Liver (tissue), 9 donors: Measurements from ENCODE around the gene MYCBPAP. TPM values are rescaled to one million over a fixed set of nuclear protein-coding genes. Genes with fewer than 3 reads are reported as not detected.
A peak's percentile ranks its signal among the peaks of the same experiment; 100 is the strongest.

ENCODE experiments used
- DNase-seq: peaks from one replicate; pipeline ENCODE4 v3.0.0-alpha.2; 2017; ENCODE audit warnings: low spot score
- H3K27ac ChIP-seq, 2 donors: one replicate each; pipeline ENCODE4 v1.7.0; 2013; ENCODE audit warnings: inconsistent platforms in 2 of 2, low read length in 2 of 2, control low read depth in 1 of 2, low read depth in 1 of 2, mild to moderate bottlenecking in 1 of 2
- H3K27me3 ChIP-seq, 4 donors: one replicate each; pipeline versions ENCODE4 v1.6.1 to v1.7.0; 2013; ENCODE audit warnings: low read length in 3 of 4, inconsistent platforms in 1 of 4, mild to moderate bottlenecking in 1 of 4, moderate library complexity in 1 of 4; ENCODE audit not compliant: control insufficient read depth in 4 of 4, insufficient read depth in 4 of 4
- H3K36me3 ChIP-seq, 4 donors: one replicate each; pipeline versions ENCODE4 v1.6.1 to v1.7.0; 2013; ENCODE audit warnings: low read length in 3 of 4, mild to moderate bottlenecking in 3 of 4, low read depth in 1 of 4, moderate library complexity in 1 of 4; ENCODE audit not compliant: control insufficient read depth in 4 of 4, insufficient read depth in 3 of 4
- H3K4me1 ChIP-seq, 4 donors: one replicate each; pipeline versions ENCODE4 v1.6.1 to v1.7.0; 2013; ENCODE audit warnings: low read length in 3 of 4, mild to moderate bottlenecking in 3 of 4, moderate library complexity in 1 of 4; ENCODE audit not compliant: control insufficient read depth in 4 of 4, insufficient read depth in 4 of 4
- H3K4me3 ChIP-seq, 3 donors: one replicate each; pipeline versions ENCODE4 v1.6.1 to v1.7.0; 2013; ENCODE audit warnings: low read length in 3 of 3, control low read depth in 1 of 3, low read depth in 1 of 3, mild to moderate bottlenecking in 1 of 3
- H3K9ac ChIP-seq, 2 donors: one replicate each; pipeline ENCODE4 v1.7.0; 2013; ENCODE audit warnings: low read length in 2 of 2, mild to moderate bottlenecking in 2 of 2, moderate library complexity in 2 of 2, control low read depth in 1 of 2, low read depth in 1 of 2
- H3K9me3 ChIP-seq, 4 donors: one replicate each; pipeline versions ENCODE4 v1.6.1 to v1.7.0; 2013; ENCODE audit warnings: low read length in 3 of 4; ENCODE audit not compliant: control insufficient read depth in 4 of 4
- ATF3 ChIP-seq: IDR thresholded peaks from 2 replicates; pipeline ENCODE4 v1.6.1; 2016; ENCODE audit warnings: antibody characterized with exemption
- EGR1 ChIP-seq, 2 donors: IDR thresholded peaks; 2 replicates each; pipeline ENCODE4 v1.6.1; 2016 to 2018; ENCODE audit warnings: antibody characterized with exemption in 2 of 2, low read depth in 2 of 2
- FOXA1 ChIP-seq: IDR thresholded peaks from 2 replicates; pipeline ENCODE4 v1.6.1; 2016; ENCODE audit warnings: antibody characterized with exemption
- FOXA2 ChIP-seq: IDR thresholded peaks from 2 replicates; pipeline ENCODE4 v1.6.1; 2016; ENCODE audit warnings: antibody characterized with exemption
- GABPA ChIP-seq, 2 donors: IDR thresholded peaks in 1 of 2; conservative IDR thresholded peaks in 1 of 2; 2 replicates each; pipeline ENCODE4 v1.6.1; 2016; ENCODE audit warnings: antibody characterized with exemption in 2 of 2, mild to moderate bottlenecking in 1 of 2, moderate library complexity in 1 of 2
- HNF4A ChIP-seq, 2 donors: conservative IDR thresholded peaks; 2 replicates each; pipeline ENCODE4 v1.6.1; 2016; ENCODE audit warnings: antibody characterized with exemption in 2 of 2, mild to moderate bottlenecking in 2 of 2
- HNF4G ChIP-seq: IDR thresholded peaks from 2 replicates; pipeline ENCODE4 v1.6.1; 2016; ENCODE audit warnings: antibody characterized with exemption
- JUND ChIP-seq, 2 donors: IDR thresholded peaks; 2 replicates each; pipeline ENCODE4 v1.6.1; 2016; ENCODE audit warnings: antibody characterized with exemption in 2 of 2
- NR2F2 ChIP-seq: IDR thresholded peaks from 2 replicates; pipeline ENCODE4 v1.6.1; 2016; ENCODE audit warnings: antibody characterized with exemption
- RAD21 ChIP-seq, 2 donors: IDR thresholded peaks; 2 replicates each; pipeline ENCODE4 v1.6.1; 2016; ENCODE audit warnings: antibody characterized with exemption in 2 of 2, mild to moderate bottlenecking in 2 of 2
- RXRA ChIP-seq, 2 donors: IDR thresholded peaks; 2 replicates each; pipeline ENCODE4 v1.6.1; 2017 to 2018; ENCODE audit warnings: antibody characterized with exemption in 2 of 2, mild to moderate bottlenecking in 1 of 2
- SP1 ChIP-seq: IDR thresholded peaks from 2 replicates; pipeline ENCODE4 v1.6.1; 2018; ENCODE audit warnings: antibody characterized with exemption, mild to moderate bottlenecking
- YY1 ChIP-seq: IDR thresholded peaks from 2 replicates; pipeline ENCODE4 v1.6.1; 2016; ENCODE audit warnings: antibody characterized with exemption, mild to moderate bottlenecking
- WGBS: extraction: QIAGEN DNeasy Blood & Tissue Kit; methylation state at CpG from one replicate; pipeline ENCODE4 v1.1.7; 2013; 5-methylcytosine and 5-hydroxymethylcytosine counted together
- polyA plus RNA-seq, 2 donors: library from polyadenylated mRNA; stranded (reverse) in 1 of 2; unstranded in 1 of 2; fragments of 200-250 nt in 1 of 2; fragments of >200 nt in 1 of 2; fragmentation: Nextera tagmentation in 1 of 2; extraction: Ambion mirVana in 1 of 2; gene quantifications; one replicate each; pipeline versions ENCODE4 v1.2.1 to v1.2.3, GENCODE V29; 2013 to 2015
- total RNA-seq, 2 donors: library from RNA; depleted of rRNA; stranded (reverse); fragments of >200 nt; gene quantifications; one replicate each; pipeline ENCODE4 v1.2.3, GENCODE V29; 2014
- TF ChIP-seq, protein P1 (sequence below): IDR thresholded peaks from 2 replicates; pipeline ENCODE4 v1.6.1; 2016; ENCODE audit warnings: antibody characterized with exemption, mild to moderate bottlenecking
- TF ChIP-seq, protein P2 (sequence below): IDR thresholded peaks from 2 replicates; pipeline ENCODE4 v1.6.1; 2016; ENCODE audit warnings: antibody characterized with exemption
- TF ChIP-seq, protein P3 (sequence below): IDR thresholded peaks from 2 replicates; pipeline ENCODE4 v1.6.1; 2016; ENCODE audit warnings: antibody characterized with exemption
- donor health status: healthy.
- donor health status: healthy.
- donor health status: healthy.
- donor health status: healthy.
- donor health status: healthy.

MYCBPAP gene
- total and polyA plus RNA-seq, 4 donors = 0.23 to 0.25 TPM; not detected in 2

DNA sequence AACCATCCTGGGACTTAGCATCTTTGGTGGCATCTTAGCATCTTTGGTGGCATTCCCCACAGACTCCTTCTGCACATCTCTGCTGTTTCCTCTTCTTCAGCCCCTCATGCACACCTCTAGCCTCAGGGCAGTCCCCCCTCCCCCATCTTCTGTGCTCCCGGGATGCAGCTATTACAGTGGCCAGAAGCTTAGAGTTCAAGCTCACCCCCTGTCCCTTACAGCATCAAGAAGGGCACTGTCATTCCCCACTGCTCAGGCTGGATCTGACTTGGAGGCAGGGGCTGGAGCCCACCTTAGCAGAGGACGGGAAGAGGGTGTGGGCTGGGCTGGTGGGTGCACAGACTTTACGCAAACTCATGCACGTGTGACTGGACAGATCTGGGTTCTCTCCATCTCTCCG lies 24.9 kb downstream of the MYCBPAP start (continued):
- TF ChIP-seq, protein P1, sequence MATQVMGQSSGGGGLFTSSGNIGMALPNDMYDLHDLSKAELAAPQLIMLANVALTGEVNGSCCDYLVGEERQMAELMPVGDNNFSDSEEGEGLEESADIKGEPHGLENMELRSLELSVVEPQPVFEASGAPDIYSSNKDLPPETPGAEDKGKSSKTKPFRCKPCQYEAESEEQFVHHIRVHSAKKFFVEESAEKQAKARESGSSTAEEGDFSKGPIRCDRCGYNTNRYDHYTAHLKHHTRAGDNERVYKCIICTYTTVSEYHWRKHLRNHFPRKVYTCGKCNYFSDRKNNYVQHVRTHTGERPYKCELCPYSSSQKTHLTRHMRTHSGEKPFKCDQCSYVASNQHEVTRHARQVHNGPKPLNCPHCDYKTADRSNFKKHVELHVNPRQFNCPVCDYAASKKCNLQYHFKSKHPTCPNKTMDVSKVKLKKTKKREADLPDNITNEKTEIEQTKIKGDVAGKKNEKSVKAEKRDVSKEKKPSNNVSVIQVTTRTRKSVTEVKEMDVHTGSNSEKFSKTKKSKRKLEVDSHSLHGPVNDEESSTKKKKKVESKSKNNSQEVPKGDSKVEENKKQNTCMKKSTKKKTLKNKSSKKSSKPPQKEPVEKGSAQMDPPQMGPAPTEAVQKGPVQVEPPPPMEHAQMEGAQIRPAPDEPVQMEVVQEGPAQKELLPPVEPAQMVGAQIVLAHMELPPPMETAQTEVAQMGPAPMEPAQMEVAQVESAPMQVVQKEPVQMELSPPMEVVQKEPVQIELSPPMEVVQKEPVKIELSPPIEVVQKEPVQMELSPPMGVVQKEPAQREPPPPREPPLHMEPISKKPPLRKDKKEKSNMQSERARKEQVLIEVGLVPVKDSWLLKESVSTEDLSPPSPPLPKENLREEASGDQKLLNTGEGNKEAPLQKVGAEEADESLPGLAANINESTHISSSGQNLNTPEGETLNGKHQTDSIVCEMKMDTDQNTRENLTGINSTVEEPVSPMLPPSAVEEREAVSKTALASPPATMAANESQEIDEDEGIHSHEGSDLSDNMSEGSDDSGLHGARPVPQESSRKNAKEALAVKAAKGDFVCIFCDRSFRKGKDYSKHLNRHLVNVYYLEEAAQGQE = no peak

DNA sequence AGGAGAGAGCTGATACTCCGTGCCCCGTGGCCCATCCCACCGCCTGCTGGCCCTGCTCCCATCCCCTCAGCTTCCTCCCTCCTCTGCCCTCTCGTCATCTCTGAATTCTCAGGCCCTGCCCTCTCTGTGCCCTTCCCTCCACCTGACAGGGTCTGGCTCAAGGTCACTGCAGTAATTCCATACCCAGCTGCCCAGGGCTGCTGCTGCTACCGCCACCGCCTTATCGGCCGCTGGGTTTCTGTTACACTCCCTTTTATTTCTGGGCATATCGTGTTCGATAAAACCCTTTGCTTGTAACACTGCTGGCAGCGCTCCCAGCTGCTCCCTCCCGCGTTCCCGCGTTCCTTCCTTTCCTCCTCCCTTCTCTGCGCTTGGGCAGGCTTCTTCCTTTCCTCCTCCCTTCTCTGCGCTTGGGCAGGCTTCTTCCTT lies 25.5 kb downstream of the MYCBPAP start:
- Histone ChIP-seq H3K4me1 (peaks cover 1 to 13% (median 6%) of the 10 kb centered on the region in 4 donors), H3K27me3 (peaks cover 0 to 13% (median 4%) of the 10 kb centered on the region in 4 donors), H3K36me3 (no peaks in the 10 kb centered on the region), H3K9me3 (no peaks in the 10 kb centered on the region), H3K27ac (no peak overlapping the region), H3K9ac (no peak overlapping the region), H3K4me3 (no peak overlapping the region)
- no peak for TF ChIP-seq FOXA2
- TF ChIP-seq HNF4G = no peak
- TF ChIP-seq ATF3 = no peak
- TF ChIP-seq RXRA (IDR thresholded peaks at IDR 0.05) = no peak
- TF ChIP-seq, protein P2, sequence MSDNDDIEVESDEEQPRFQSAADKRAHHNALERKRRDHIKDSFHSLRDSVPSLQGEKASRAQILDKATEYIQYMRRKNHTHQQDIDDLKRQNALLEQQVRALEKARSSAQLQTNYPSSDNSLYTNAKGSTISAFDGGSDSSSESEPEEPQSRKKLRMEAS = no peak
- no peak for TF ChIP-seq SP1
- TF ChIP-seq, protein P3, sequence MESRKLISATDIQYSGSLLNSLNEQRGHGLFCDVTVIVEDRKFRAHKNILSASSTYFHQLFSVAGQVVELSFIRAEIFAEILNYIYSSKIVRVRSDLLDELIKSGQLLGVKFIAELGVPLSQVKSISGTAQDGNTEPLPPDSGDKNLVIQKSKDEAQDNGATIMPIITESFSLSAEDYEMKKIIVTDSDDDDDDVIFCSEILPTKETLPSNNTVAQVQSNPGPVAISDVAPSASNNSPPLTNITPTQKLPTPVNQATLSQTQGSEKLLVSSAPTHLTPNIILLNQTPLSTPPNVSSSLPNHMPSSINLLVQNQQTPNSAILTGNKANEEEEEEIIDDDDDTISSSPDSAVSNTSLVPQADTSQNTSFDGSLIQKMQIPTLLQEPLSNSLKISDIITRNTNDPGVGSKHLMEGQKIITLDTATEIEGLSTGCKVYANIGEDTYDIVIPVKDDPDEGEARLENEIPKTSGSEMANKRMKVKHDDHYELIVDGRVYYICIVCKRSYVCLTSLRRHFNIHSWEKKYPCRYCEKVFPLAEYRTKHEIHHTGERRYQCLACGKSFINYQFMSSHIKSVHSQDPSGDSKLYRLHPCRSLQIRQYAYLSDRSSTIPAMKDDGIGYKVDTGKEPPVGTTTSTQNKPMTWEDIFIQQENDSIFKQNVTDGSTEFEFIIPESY = no peak
- TF ChIP-seq FOXA1 = no peak
- TF ChIP-seq RAD21 (IDR thresholded peaks at IDR 0.05) = no peak
- TF ChIP-seq JUND (IDR thresholded peaks at IDR 0.05) = no peak
- no peak for TF ChIP-seq NR2F2
- TF ChIP-seq EGR1 (IDR thresholded peaks at IDR 0.05; ENCODE audit: low read depth in 2 of 2) = no peak
- TF ChIP-seq GABPA (IDR thresholded peaks at IDR 0.05 in 1 of 2, conservative IDR thresholded peaks at IDR 0.05 in 1 of 2) = no peak
- TF ChIP-seq YY1 = no peak
- TF ChIP-seq HNF4A (conservative IDR thresholded peaks at IDR 0.05) = no peak
- 6% methylated on average over 17 of the region's 17 CpGs for WGBS
- peak; percentile 52 for DNase-seq
